ENCODE measurements around the gene COPA.

COPA gene

GRCh38 chr1:160353223-160353622, 10.2 kb upstream of the COPA start (continued):
- TF ChIP-seq CSRNP3 (CRISPR knock-in tag; IDR thresholded peaks at IDR 0.05) (no peak), ZFP30 (CRISPR knock-in tag; IDR thresholded peaks at IDR 0.05) (no peak), OSR1 (CRISPR knock-in tag; IDR thresholded peaks at IDR 0.05) (no peak), ARNTL (CRISPR knock-in tag; IDR thresholded peaks at IDR 0.05; ENCODE audit: borderline replicate concordance, low read depth) (no peak)

- ATAC-seq: no peak
- TF ChIP-seq CSDC2 (CRISPR knock-in tag; IDR thresholded peaks at IDR 0.05) (no peak), ZNF70 (CRISPR knock-in tag; IDR thresholded peaks at IDR 0.05) (no peak), TSHZ2 (CRISPR knock-in tag; IDR thresholded peaks at IDR 0.05) (no peak), ZFP30 (CRISPR knock-in tag; IDR thresholded peaks at IDR 0.05) (no peak), ZNF565 (CRISPR knock-in tag; conservative IDR thresholded peaks at IDR 0.05; ENCODE audit: low read depth) (no peak), SNAI2 (CRISPR knock-in tag; IDR thresholded peaks at IDR 0.05) (no peak), POU6F1 (CRISPR knock-in tag; IDR thresholded peaks at IDR 0.05; ENCODE audit: borderline replicate concordance, low read depth) (no peak)
Measured at GRCh38 chr1:160352555-160352954, 9.5 kb upstream of the COPA start.

- ATAC-seq: no peak
- TF ChIP-seq GLIS3 (CRISPR knock-in tag; IDR thresholded peaks at IDR 0.05): no peak
- no peak for TF ChIP-seq CSDC2 (CRISPR knock-in tag; IDR thresholded peaks at IDR 0.05)
- TF ChIP-seq SNAI2 (CRISPR knock-in tag; IDR thresholded peaks at IDR 0.05): no peak
- no peak for TF ChIP-seq ZNF70 (CRISPR knock-in tag; IDR thresholded peaks at IDR 0.05)
- no peak for TF ChIP-seq ISL1 (CRISPR knock-in tag; IDR thresholded peaks at IDR 0.05)
- no peak for TF ChIP-seq PATZ1 (CRISPR knock-in tag; IDR thresholded peaks at IDR 0.05; ENCODE audit: borderline replicate concordance)
- no peak for TF ChIP-seq POU6F1 (CRISPR knock-in tag; IDR thresholded peaks at IDR 0.05; ENCODE audit: borderline replicate concordance, low read depth)
- no peak for TF ChIP-seq ZFP3 (CRISPR knock-in tag; IDR thresholded peaks at IDR 0.05)
- no peak for TF ChIP-seq BACH2 (CRISPR knock-in tag; IDR thresholded peaks at IDR 0.05; ENCODE audit: borderline replicate concordance)
- TF ChIP-seq ESRRG (CRISPR knock-in tag; IDR thresholded peaks at IDR 0.05): no peak
- no peak for TF ChIP-seq OSR1 (CRISPR knock-in tag; IDR thresholded peaks at IDR 0.05)
Measured at GRCh38 chr1:160351629-160352028, 8.6 kb upstream of the COPA start.

- ATAC-seq: no peak
- no peak for TF ChIP-seq ZNF70 (CRISPR knock-in tag; IDR thresholded peaks at IDR 0.05)
- no peak for TF ChIP-seq ARNTL (CRISPR knock-in tag; IDR thresholded peaks at IDR 0.05; ENCODE audit: borderline replicate concordance, low read depth)
- no peak for TF ChIP-seq ZC3H10 (CRISPR knock-in tag; IDR thresholded peaks at IDR 0.05)
- TF ChIP-seq CREB5 (CRISPR knock-in tag; IDR thresholded peaks at IDR 0.05; ENCODE audit: low read depth): no peak
- no peak for TF ChIP-seq TCF4 (CRISPR knock-in tag; IDR thresholded peaks at IDR 0.05; ENCODE audit: borderline replicate concordance)
- TF ChIP-seq OSR1 (CRISPR knock-in tag; IDR thresholded peaks at IDR 0.05): no peak
- no peak for TF ChIP-seq ESRRG (CRISPR knock-in tag; IDR thresholded peaks at IDR 0.05)
- no peak for TF ChIP-seq GLIS3 (CRISPR knock-in tag; IDR thresholded peaks at IDR 0.05)
- no peak for TF ChIP-seq SNAI2 (CRISPR knock-in tag; IDR thresholded peaks at IDR 0.05)
- no peak for TF ChIP-seq ZNF8 (CRISPR knock-in tag; IDR thresholded peaks at IDR 0.05)
- TF ChIP-seq TOX (CRISPR knock-in tag; IDR thresholded peaks at IDR 0.05; ENCODE audit: borderline replicate concordance): no peak
- no peak for TF ChIP-seq ZNF565 (CRISPR knock-in tag; conservative IDR thresholded peaks at IDR 0.05; ENCODE audit: low read depth)
- no peak for TF ChIP-seq PPARA (CRISPR knock-in tag; IDR thresholded peaks at IDR 0.05; ENCODE audit: borderline replicate concordance)
- no peak for TF ChIP-seq BACH2 (CRISPR knock-in tag; IDR thresholded peaks at IDR 0.05; ENCODE audit: borderline replicate concordance)
- TF ChIP-seq CSRNP3 (CRISPR knock-in tag; IDR thresholded peaks at IDR 0.05): no peak
Measured at GRCh38 chr1:160346958-160347357, 3.9 kb upstream of the COPA start.
